ENCODE measurements around the gene DPYD. TPM values are rescaled to one million over a fixed set of nuclear protein-coding genes. Genes with fewer than 3 reads are reported as not detected.

Gene DPYD
- total RNA-seq, 1 donor = 81.4 TPM

DNA sequence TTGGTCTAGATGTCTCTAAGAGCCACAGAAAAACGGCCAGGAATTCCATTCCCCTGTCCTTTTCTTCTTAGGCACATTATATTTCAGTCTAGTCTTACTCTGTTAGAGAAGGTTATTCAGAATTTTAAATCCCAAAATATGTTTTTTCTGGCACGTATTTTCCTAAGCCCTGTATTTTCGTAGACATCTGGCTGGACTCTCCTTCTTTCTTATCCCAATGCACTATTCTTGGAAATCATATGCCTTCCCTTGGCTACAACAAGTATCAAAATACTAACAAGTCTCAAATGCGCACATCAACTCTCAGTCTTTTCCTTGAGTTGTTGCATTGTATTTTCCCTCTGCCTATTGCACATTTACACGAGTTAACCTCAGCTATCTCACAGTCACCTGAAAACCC lies 96.2 kb downstream of the DPYD start:
- Histone ChIP-seq H3K9me3 (ENCODE audit: low read depth, low read length) (no peaks in the 10 kb centered on the region), H3K4me2 (ENCODE audit: insufficient read depth, low read length) (no peak overlapping the region), H3K27me3 (ENCODE audit: insufficient read depth, low read length) (no peaks in the 10 kb centered on the region), H3K27ac (ENCODE audit: low read depth, low read length) (no peak overlapping the region), H3K36me3 (ENCODE audit: insufficient read depth, low read length) (peaks cover 4% of the 10 kb centered on the region), H3K4me3 (ENCODE audit: insufficient read depth, low read length) (no peak overlapping the region), H3K4me1 (ENCODE audit: insufficient read depth, low read length) (peaks cover 4% of the 10 kb centered on the region), H3K79me2 (ENCODE audit: insufficient read depth, low read length) (no peaks in the 10 kb centered on the region), H4K20me1 (ENCODE audit: insufficient read depth, low read length) (no peaks in the 10 kb centered on the region), H2AFZ (ENCODE audit: low read length) (no peak overlapping the region)
- TF ChIP-seq CTCF (IDR thresholded peaks at IDR 0.05; ENCODE audit: extremely low read depth, low read depth, low read length) = no peak
- no peak for DNase-seq (ENCODE audit: insufficient read length, low spot score, missing footprints)

- no peak overlapping the region for H3K4me2 ChIP-seq (ENCODE audit: insufficient read depth, low read length)
- no peaks in the 10 kb centered on the region for H3K9me3 ChIP-seq (ENCODE audit: low read depth, low read length)
- no peak for DNase-seq (ENCODE audit: insufficient read length, low spot score, missing footprints)
- H3K4me1 ChIP-seq (ENCODE audit: insufficient read depth, low read length) = peaks cover 4% of the 10 kb centered on the region
- H4K20me1 ChIP-seq (ENCODE audit: insufficient read depth, low read length) = no peaks in the 10 kb centered on the region
- H3K27me3 ChIP-seq (ENCODE audit: insufficient read depth, low read length) = no peaks in the 10 kb centered on the region
- H3K79me2 ChIP-seq (ENCODE audit: insufficient read depth, low read length) = no peaks in the 10 kb centered on the region
- no peak overlapping the region for H3K27ac ChIP-seq (ENCODE audit: low read depth, low read length)
- H2AFZ ChIP-seq (ENCODE audit: low read length) = no peak overlapping the region
- TF ChIP-seq CTCF (IDR thresholded peaks at IDR 0.05; ENCODE audit: extremely low read depth, low read depth, low read length) = no peak
- no peak overlapping the region for H3K4me3 ChIP-seq (ENCODE audit: insufficient read depth, low read length)
- H3K36me3 ChIP-seq (ENCODE audit: insufficient read depth, low read length) = peaks cover 4% of the 10 kb centered on the region
Measured at GRCh38 chr1:97824200-97824599, 96.6 kb downstream of the DPYD start.

DNA sequence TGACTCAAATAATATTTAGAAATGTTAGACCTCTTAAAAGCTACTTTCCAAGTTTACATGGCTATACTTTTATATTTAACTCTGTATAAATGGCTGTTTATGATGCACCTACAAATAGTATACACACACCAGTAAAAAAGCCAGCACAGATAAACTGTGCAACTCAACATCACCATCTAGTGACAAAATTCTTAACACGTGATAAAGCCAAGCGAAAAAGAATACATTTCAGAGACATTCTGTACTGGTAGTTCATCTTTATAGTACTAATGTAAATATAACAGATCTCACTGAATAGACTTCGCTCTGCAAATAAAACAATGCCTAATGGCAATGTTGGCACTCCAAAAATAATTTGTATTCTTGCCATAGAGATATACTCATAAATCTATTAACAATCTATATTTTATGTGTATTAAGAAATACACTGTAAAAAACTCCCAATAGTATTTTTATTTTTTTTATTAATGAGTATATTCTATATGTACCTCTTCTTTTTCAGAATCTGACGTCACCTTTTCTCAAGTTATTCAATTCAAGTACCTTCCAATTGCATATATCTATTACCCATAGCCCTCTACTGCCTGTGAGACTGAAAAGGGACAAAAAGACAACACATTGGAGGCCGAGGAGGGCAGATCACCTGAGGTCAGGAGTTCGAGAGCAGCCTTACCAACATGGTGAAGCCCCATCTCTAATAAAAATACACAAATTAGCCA lies 100.2 kb downstream of the DPYD start:
- no peak for DNase-seq (ENCODE audit: insufficient read length, low spot score, missing footprints)
- Histone ChIP-seq H2AFZ (ENCODE audit: low read length) (no peak overlapping the region), H3K27me3 (ENCODE audit: insufficient read depth, low read length) (no peaks in the 10 kb centered on the region), H3K4me2 (ENCODE audit: insufficient read depth, low read length) (no peak overlapping the region), H3K27ac (ENCODE audit: low read depth, low read length) (no peak overlapping the region), H3K4me3 (ENCODE audit: insufficient read depth, low read length) (no peak overlapping the region), H3K4me1 (ENCODE audit: insufficient read depth, low read length) (peaks cover 4% of the 10 kb centered on the region), H3K79me2 (ENCODE audit: insufficient read depth, low read length) (no peaks in the 10 kb centered on the region), H3K9me3 (ENCODE audit: low read depth, low read length) (no peaks in the 10 kb centered on the region), H3K36me3 (ENCODE audit: insufficient read depth, low read length) (no peaks in the 10 kb centered on the region), H4K20me1 (ENCODE audit: insufficient read depth, low read length) (no peaks in the 10 kb centered on the region)
- TF ChIP-seq CTCF (IDR thresholded peaks at IDR 0.05; ENCODE audit: extremely low read depth, low read depth, low read length) = peak; percentile 48

DNA sequence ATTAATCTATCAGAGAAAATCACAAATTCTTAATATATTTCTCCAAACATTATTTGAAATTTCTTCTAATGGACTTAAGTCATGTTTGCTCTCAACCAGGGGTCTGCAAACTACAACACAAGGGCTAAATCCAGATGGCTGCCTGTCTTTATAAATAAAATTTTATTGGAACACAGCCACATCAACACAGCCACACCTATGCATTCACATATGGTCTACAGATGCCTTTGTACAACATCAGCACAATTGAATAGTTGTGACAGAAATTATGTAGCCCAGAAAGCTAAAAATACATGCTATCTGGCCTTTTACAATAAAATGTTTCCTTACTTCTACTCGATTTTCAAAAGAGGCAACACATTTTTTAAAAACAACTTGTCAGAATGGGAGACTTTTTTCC lies 103.9 kb downstream of the DPYD start:
- Histone ChIP-seq H3K36me3 (ENCODE audit: insufficient read depth, low read length) (no peaks in the 10 kb centered on the region), H3K4me1 (ENCODE audit: insufficient read depth, low read length) (peaks cover 8% of the 10 kb centered on the region), H3K79me2 (ENCODE audit: insufficient read depth, low read length) (no peaks in the 10 kb centered on the region), H3K9me3 (ENCODE audit: low read depth, low read length) (no peaks in the 10 kb centered on the region), H3K4me3 (ENCODE audit: insufficient read depth, low read length) (no peak overlapping the region), H4K20me1 (ENCODE audit: insufficient read depth, low read length) (no peaks in the 10 kb centered on the region), H3K4me2 (ENCODE audit: insufficient read depth, low read length) (no peak overlapping the region), H3K27ac (ENCODE audit: low read depth, low read length) (no peak overlapping the region), H2AFZ (ENCODE audit: low read length) (no peak overlapping the region), H3K27me3 (ENCODE audit: insufficient read depth, low read length) (no peaks in the 10 kb centered on the region)
- TF ChIP-seq CTCF (IDR thresholded peaks at IDR 0.05; ENCODE audit: extremely low read depth, low read depth, low read length) = no peak
- DNase-seq (ENCODE audit: insufficient read length, low spot score, missing footprints) = no peak
